ENCODE results near the gene COL28A1.

Gene COL28A1

DNA sequence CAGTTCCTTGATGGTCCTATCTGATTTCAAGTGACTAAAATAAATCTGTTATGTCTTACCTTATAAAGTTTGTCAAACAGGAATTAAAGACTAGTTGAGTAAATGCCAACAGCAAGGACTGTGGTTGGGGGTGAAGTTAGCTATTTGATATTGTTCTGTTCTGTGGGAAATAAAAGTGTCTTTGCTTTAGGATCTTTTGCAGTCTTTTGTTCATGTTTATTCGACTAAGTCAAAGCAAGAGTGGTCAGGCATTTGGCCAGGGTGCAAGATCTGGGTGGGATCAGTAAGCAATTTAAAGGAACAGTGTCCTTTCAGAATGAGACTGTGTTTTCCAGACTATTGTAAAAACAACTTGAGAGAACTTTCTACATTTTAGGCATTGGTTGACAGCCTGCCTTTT, at the start of gene COL28A1:
TSS of gene COL28A1 (minus strand) at position 183 of the 400 bp plus-strand sequence. CDS start 2,998 bp downstream, outside the sequence.
- DNase-seq (ENCODE audit: low spot score): no peak

DNA sequence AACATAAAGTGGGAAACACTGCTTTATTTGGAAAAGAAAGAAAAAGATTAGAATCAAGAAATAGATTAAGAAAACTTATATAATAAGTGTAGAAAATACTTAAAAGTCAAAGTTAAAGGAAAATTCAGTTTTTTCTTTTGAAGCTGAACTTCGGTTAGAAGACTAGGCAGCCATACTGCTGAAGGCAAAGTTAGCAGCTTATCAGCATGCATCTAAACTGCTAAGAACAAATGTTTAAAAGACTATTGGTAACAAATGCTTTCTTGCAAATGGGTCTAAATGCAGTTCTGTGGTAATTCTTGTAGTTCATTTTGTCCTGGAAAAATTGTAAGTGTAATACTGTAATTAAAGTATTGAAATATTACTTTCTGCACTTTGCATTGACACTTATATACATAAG, 49.0 kb upstream of the COL28A1 start:
- no peak for DNase-seq (ENCODE audit: low spot score)

DNA sequence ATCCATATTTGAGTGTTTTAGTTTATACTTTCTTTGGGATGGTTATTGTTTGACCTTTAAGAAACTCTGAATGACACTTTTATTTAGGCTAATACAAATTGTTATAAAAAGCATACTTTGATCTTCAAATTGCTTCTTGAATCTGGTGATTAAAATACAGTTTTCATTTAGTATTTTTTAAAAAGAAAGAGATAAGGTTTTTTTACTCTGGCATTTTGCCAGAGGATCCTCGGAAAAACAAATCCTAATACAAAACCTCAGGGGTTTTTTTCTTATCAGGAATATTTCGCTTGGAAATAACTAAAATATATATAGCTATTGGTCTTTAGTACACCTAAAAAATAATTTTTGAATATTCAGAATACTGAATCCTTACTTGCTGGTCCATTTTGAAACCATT, 48.1 kb upstream of the COL28A1 start:
- no peak for DNase-seq (ENCODE audit: low spot score)

DNA sequence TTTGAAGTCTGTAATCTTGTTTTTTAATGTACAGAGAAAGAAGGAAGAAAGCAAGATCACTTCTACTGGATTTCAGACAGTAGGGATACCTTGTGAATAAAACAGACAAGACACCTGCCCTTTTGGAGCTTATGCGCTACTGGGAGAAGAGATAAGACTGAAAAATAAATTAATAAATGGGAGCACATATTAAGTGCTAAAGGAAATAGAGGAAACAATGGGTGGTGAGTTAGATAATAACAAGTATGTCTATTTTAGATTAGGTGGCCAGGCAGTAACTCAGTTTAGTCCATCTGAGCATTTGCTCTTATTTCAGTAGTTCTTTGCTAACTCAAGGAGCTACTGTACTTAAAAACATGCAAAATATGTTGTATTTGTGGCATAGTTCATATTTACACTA, 46.9 kb upstream of the COL28A1 start:
- DNase-seq (ENCODE audit: low spot score): no peak

DNA sequence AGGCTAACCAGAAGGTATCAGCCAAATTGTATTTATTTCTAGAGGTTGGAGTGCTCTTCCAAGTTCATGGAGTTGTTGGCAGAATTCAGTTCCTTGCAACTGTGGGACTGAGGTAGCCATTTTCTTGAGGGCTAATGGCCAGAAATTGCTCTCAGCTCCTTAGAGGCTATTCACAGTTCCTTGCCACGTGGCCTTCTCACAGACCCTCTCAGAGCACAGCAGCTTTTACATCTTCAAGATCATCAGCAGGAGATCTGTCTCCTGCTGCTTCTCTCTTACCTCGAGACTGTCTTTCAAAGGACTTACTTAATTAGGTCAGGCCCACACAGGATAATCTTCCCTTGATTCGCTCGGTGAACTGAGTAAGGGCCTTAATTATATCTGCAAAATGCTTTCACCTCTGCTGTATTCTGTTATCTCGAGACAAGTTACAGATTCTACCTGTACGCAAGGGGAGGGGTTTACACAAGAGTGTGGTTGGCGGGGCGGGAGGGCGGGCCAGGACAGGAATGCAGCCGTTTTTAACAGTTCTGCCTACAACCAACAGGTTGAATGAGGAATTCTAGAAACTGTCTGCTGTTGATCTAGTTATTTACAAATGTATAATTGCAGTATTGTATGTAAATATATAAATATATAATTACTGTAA, 46.0 kb upstream of the COL28A1 start:
- peak; percentile 39 for DNase-seq (ENCODE audit: low spot score)

DNA sequence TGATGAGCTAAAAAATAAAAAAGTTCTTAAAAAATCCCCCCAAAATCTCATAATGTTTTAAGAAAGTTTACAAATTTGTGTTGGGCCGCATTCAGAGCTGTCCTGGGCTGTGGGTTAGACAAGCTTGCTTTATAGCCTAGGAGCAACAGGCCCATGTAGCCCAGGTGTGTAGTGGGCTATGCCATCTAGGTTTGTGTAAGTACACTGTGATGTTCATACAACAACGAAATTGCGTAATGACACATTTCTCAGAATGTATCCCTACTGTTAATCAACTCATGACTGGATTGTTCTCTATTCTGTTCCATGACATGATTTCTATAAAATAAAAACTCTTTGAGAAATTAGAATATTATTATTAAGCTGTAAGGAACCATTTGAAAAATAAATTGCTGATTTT, 44.0 kb upstream of the COL28A1 start:
- DNase-seq (ENCODE audit: low spot score): no peak

DNA sequence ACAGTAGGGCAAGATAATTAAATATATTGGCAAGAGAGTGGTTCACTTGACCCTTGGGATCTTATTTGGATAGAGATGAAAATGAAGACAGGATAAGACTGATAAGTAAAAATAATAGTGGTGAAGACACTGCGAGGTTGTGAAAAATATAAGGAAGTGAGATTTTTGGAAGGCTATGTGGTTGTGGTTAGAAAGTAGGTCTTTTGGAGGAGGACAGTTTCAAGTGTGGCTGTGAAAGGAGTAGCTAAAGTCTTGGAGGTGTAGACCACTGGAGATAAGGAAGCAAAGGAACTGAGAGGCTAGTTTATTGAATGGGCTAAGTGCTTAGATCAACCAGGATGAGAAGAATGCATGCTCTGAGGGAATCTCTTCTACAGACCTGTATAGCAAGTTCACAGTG, 42.2 kb upstream of the COL28A1 start:
- no peak for DNase-seq (ENCODE audit: low spot score)

DNA sequence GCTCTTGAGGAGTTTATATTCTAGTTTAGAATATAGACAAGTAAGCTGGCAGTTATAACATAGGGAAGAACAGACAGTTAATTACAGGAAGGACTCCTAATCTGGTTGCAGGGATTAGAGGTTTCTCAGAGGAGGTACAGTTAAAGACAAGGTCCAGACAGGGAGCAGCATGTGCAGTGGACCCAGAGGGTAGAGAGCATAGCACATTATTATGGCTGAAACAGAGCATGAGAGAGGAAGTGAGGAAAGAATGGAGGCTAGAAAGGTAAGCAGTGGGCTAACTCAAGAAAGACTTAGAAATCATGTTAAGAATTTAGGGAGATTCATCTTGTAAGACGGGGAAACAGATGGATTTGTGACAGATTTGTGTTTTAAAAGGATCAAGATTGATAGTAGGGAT, 40.7 kb upstream of the COL28A1 start:
- DNase-seq (ENCODE audit: low spot score): no peak

DNA sequence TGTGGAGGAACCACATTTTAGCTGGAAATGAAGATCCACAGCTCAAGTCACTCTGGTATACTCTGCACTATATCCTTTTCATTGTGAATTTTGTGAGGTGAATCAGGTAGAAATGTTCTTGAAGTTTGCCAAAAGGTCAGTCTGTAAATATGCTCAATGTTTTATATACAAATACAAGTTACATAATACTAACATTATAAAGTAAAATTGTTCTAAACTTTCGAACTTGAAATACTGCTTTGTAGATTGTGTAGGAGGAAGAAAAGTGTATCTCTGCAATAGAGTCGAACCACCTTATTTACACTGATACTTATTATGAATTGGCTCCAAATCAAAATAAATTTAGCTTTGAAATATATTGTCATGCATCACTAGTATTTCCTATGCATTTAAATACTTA, 38.0 kb upstream of the COL28A1 start:
- no peak for DNase-seq (ENCODE audit: low spot score)

DNA sequence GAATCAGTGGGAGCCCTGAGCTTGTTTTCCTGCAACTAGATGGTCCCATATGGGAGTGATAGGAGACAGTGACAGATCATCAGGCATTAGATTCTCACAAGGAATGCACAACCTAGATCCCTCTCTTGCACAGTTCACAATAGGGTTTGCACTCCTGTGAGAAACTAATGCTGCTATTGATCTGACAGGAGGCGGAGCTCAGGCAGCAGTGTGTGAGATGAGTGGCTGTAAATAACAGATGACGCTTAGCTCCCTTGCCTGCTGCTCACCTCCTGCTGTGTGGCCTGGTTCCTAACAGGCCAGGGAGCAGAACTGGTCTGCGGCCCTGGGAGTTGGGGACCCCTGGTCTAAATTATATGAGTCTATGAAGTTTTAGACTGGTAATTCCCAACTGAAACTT, 34.9 kb upstream of the COL28A1 start:
- DNase-seq (ENCODE audit: low spot score): no peak

DNA sequence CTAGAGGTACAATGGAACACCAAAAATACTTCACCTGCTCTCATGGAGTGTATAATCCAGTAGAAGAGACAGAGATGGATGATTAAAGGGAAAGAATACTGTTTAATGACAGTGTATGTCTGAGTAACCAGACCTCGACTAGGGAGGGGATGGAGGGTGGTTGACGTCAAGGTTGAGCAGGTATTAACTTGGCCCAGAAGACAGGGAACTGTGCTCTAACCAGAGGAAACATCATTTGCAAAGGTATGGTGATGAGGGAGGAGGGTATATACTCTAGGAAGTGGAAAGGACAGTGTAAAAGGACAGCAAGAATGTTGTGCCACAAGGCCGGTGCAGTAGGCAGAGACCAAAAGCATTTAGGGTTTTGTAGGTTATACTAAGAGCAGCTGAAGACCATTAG, 33.9 kb upstream of the COL28A1 start:
- DNase-seq (ENCODE audit: low spot score): no peak

DNA sequence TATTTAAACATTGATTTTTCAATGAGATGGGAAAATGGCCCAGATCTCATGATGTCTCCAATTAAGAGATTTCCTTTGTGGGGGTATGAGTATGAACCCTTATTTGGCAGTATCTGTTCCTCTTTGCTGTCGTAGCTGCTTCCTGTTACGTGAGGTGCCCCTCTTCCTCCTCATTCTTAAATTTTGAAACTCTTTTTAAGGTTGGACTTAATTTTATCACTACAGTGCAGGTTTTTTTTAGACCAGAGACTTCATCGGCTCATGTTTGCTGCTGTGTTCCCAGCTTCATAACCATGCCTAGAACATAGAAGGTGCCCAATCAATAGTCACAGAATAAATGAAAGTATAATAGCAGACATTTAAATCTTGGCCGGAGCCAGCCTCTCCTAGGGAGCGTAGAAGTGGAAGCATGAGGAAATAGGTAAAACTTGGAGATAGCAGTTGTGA, 33.4 kb upstream of the COL28A1 start:
- DNase-seq (ENCODE audit: low spot score): no peak

DNA sequence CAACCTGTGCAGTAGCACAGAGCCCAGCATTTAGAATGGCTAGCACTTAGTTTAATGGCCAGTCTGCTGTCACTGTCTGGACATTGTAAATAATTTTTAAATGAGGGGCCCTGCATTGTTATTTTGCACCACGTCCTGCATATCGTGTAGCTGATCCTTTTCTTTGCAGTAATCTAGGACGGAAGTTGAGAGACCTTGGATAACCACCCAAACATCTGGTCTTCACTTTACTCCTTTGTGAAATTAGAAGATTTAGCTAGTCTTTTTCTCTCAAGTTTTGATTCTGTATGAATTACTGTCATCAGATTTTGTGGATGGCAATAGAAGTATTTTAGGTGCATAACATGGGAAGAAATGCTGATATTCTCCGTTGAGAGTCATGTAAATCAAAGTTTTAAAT, 32.9 kb upstream of the COL28A1 start:
- no peak for DNase-seq (ENCODE audit: low spot score)

DNA sequence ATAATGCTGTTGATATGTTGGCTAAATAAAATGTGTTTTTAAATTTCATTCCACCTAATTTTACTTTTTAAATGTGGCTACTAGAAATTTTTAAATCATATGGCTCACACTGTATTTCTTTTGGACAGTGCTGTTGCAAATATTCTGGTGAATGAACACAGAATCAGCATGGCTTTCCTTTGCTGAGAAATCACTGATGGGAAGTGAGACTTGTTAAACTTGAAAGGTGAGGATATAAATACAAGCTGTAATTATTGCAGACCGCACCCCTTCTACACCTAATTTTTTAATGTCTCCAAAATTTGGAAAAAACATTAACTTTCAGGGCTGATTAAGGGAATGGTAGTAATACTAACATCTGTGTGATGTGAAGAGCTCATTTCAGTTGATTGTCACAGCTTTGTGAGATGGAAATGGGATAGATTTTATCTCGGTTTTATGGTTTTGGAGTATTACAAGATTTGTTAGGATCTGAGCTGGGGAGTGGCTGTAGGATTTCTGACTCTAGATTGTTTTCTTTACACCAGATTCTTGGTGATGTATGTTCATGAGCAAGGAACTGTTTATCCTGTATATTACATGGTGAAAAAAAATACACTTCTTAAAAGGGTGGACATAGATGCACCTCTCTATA, 32.3 kb upstream of the COL28A1 start:
- DNase-seq (ENCODE audit: low spot score): no peak

DNA sequence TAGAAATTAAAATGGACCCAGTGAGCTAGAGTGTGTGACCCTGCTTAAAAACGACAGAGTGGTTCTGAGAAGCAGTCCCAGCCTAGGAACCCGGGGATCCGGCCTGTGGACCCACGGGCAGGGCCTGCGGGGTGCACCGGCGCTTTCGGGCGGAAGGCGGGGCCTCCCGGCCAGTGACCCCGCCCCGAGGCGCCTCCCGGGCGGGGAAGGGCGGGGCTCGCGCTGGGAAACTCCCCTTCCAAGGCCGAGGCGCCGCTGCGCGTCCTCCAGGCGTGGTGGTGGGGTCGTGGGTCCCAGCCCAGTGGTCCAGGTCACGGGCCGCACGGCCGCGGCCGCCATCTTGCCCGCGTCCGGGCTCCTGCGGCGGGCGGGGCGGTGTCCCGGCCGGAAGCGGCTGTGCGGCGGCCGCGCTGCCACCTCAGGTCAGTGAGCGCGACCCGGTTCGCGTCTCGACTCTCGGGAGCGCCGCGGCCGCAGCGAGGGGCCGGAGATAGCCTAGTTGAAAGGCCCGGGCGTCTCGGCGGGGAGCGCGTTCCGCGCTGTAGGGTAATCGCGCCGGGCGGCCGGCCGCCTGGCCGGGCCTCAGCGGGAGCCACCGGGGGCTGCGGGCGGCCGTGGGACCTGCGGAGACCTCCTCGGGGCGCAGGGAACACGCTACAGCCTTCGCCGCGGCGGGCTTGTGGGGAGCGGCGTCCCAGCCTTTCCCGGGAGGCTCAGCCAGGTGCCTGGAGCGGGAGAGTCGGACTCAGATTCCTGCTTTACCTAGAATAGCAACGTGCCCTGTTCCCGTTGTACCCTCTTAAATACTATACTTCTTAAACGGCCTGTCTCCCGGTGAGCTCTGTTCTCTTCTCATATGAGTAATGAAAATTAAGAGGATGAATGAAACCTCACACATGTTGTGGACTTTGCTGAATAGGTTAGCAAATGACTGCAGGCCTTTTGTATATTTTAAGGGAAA, 31.3 kb upstream of the COL28A1 start, which contains the start of gene MIOS:
TSS of gene MIOS (plus strand) at position 234 of the 961 bp plus-strand sequence. CDS start 5,592 bp downstream, outside the sequence.
- DNase-seq (ENCODE audit: low spot score): peak; percentile 83

DNA sequence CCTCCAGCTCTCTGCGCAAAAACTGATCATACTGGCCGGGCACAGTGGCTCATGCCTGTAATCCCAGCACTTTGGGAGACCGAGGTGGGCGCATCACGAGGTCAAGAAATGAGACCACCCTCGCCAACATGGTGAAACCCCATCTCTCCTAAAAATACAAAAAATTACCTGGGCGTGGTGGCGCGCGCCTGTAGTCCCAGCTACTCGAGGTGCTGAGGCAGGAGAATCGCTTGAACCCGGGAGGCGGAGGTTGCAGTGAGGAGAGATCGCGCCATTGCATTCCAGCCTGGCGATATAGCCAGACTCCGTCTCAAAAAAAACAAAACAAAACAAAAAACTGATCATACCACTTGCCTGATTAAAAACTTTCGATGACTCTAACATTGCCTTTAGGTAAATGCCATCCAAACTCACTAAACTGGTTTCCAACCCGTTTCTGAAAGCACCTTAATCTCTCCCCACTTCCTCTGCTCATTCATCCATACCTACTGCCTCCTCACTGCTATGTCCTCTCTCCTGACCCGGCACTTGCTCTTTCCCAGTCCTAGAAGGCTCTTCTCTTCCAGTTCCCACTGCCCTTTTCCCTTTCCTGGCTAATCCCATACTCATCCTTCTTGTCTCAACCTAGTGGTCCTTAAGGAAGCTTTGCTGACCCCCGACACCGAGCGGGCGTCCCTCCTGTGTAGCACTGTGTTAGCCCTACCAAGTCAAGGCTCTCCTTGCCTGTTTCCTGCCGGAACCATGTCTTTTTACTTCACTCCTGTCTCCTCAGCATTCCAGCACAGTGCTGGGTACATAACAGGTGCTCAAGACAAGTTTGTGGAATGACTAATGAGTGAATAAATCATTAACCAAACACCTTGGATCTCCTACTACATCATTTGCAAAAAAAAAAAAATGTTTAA, 30.3 kb upstream of the COL28A1 start:
- DNase-seq (ENCODE audit: low spot score): no peak

DNA sequence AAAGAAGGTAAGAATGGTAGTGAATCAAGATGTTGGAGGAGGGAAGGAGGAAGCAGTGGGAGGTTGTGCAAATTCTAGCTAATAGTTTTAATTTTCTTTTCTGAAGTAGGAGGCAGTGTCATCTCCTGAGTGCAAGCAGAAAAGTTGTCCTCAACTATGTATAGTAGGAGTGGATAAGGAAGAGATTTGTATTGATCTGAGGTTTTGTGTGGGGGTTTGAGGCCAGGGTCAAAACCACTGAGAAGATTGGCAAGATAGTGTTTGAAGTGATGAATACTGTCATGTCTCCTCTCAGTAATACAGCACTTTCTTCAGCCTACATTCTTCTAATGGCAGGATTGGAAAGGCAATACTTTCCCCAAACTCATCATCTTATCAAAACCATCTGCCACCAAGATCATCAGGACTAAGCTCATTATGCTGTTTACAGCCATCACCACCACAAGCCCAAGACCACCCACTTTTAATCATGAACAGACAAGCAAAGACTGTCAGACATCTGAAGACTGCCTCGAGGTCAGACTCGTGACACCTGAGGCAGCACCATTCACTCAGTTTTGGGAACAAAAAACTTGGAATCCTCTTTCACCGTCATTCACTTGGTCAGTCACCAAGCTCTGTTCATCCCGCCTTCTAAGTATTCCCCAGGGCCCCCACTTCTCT, 29.5 kb upstream of the COL28A1 start:
- DNase-seq (ENCODE audit: low spot score): no peak

DNA sequence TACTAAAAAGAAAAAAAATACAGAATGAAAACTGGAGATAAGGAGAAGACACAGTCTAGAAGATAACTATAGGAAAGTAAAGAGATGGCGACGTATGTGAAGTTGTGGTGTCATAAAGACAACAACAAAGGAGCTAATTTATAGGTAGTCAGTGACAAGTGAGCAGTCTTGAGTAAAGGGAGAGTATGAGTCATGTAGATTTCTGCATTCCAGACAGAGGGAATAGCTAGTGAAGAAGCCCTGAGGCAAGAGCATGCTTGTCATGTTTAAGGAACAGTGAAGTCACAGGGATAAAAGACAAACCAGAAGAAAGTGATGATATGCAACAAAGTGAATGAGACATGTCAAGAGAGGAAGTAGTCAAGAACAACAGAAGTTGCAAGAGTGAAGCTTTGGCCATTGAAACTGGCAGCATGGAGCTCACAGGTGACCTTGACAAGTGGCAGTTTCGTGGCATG, 28.7 kb upstream of the COL28A1 start:
- no peak for DNase-seq (ENCODE audit: low spot score)

DNA sequence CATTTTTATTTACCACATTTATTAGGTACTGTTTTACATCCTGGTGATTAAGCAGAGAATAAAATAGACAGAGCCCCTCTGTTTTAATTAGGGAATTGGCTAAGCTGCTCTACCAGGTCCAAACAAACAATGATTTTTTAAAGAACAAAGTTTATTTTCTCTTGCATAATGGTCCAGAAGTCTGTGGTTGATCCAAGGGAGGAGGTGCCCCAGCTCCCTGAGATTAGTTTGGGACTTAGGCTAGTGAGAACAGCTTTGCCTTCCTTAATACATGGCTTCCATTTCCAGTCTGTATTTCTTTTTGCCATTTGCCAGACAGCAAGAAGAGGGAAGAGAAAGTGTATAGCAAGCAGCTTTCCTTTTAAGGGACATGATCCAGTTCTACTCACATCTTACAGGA, 28.1 kb upstream of the COL28A1 start:
- no peak for DNase-seq (ENCODE audit: low spot score)

DNA sequence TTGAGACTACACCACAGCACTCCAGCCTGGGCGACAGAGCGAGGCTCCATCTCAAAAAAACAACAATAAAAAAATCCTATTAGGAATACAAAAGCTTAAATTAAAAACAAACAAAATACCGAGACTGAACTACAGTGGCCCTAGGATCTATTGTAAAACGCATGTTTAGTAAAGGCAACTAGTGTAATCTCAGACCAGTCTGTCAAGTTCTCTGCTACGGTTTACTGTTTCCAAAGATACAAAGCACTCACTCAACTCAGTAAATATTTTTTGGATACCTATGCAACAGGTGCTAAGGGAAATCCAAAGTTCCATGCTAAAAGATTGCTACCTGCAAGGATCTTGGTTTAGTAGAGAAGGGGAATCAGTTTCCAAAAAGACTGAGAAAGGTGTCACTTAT, 27.6 kb upstream of the COL28A1 start:
- DNase-seq (ENCODE audit: low spot score): no peak

DNA sequence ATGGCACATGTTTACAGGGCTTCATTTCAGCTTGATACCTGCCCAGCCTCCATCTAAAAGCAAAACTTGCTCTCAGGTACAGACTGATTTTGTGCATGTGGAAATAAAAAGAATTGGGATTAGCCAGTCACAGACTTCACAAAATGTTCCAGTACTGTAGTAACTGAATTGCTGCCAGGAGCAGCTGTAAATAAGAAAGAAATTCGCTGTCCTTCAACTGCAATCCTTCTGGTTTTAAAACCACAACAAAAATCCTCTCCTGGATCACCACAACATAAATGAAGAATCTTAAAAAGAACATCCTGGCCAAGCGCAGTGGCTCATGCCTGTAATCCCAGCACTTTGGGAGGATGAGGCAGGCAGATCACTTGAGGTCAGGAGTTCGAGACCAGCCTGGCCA, 27.1 kb upstream of the COL28A1 start:
- no peak for DNase-seq (ENCODE audit: low spot score)
